ENCODE measurements around the gene CCDC159.

Gene CCDC159

DNA sequence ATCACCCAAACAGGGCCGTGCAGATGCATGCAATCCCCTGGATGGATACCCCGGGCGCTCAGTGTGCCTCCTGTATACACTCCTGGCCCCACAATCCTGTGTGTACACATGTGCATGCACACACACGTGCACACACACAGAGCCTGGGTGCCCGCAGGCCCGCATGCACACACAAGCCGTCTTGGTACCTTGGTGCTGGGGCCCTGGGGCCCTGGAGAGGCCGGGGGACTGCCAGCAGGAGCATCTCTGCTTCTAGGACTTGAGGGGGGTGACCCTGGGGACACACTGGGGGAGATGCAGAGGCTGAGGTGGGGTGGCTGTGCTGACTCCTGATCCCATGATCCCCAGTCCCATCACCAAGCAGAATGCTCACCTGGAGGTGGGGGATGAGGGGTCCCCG, 53.3 kb downstream of the CCDC159 start:
- no peak for DNase-seq

DNA sequence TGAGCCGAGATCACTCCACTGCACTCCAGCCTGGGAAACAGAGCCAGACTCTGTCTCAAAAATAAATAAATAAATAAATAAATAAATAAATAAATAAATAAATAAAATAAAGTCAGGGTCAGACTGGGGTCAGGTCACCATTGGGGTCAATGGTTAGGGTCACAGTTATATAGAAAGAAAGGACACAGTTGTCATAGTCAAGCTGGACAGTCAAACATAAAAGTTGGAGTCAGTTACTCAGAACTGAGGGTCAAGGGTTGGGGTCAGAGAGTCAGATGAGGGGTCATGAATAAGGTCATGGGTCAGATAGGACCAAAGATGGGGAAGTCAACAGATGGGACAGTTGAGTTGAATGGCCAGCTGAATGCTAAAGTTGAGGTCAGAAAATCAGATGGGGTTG, 54.5 kb downstream of the CCDC159 start:
- DNase-seq: no peak

DNA sequence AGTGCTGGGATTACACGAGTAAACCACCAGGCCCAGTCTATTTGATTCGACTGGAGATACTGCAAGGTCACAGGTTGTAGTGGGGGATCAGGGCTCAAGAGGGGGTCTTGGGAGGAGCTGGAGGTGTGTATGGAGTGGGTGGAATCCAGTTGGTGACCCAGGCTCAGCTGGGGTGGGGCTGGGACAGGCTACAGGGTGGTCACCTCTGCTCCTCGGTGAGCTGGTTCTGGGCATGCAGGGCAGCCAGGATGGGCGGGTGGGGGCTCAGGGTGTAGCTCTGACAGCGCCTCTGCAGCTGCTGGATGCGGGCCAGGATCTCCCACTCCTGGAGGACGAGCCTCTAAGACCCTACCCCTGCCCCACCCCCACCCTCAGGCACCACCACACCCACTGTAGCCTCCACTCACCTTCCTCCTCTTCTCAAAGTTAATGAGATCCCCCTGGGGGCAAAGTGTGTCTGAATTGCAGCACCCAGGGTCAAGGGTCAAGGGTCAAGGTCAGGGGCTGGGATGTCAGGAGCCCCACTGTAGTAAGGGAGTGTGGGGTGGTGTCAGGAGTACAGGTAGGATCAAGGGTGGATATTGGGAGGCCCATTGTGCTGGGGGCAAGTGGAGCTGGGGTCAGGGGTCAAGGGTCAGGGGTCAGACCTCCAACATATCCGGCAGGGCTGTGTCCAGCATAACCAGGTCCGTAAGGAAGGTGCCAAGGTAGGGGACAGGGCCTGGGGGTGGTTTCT, 55.7 kb downstream of the CCDC159 start:
- DNase-seq: no peak
